Breast epithelium (tissue), 3 donors: Measurements from ENCODE around the gene CHSY1.

ENCODE experiments used
- CTCF ChIP-seq, 3 donors: fragments of 450-650 bp; IDR thresholded peaks; one replicate each; pipeline ENCODE4 v1.5.1; 2016 to 2017; ENCODE audit warnings: antibody characterized with exemption in 3 of 3, mild to moderate bottlenecking in 3 of 3, moderate library complexity in 3 of 3
- POLR2A ChIP-seq: fragments of 450-650 bp; IDR thresholded peaks from one replicate; pipeline ENCODE4 v1.6.1; 2016; ENCODE audit warnings: antibody characterized with exemption, mild to moderate bottlenecking, moderate library complexity
- POLR2AphosphoS5 ChIP-seq, 3 donors: sonication (generic); formaldehyde crosslinking; IDR thresholded peaks; one replicate each; pipeline ENCODE4 v1.6.1; 2017; ENCODE audit warnings: antibody characterized with exemption in 3 of 3

GRCh38 chr15:101175401-101175800, 76.4 kb downstream of the CHSY1 start:
- no peak for TF ChIP-seq CTCF (IDR thresholded peaks at IDR 0.05)
- no peak for TF ChIP-seq POLR2AphosphoS5 (IDR thresholded peaks at IDR 0.05)
- no peak for TF ChIP-seq POLR2A
